Liver (tissue), 3 donors: ENCODE data around the gene LRP5.

Experiments
- CTCF ChIP-seq: fragments of 150-350 bp; IDR thresholded peaks from 2 replicates; pipeline ENCODE4 v1.5.1; 2017; ENCODE audit warnings: improper control_type of control experiment, low read depth, low read length; ENCODE audit not compliant: missing input control
- GABPA ChIP-seq, 2 donors: IDR thresholded peaks in 1 of 2; conservative IDR thresholded peaks in 1 of 2; 2 replicates each; pipeline ENCODE4 v1.6.1; 2016; ENCODE audit warnings: antibody characterized with exemption in 2 of 2, mild to moderate bottlenecking in 1 of 2, moderate library complexity in 1 of 2
- JUND ChIP-seq, 2 donors: IDR thresholded peaks; 2 replicates each; pipeline ENCODE4 v1.6.1; 2016; ENCODE audit warnings: antibody characterized with exemption in 2 of 2
- MAX ChIP-seq: IDR thresholded peaks from 2 replicates; pipeline ENCODE4 v1.6.1; 2016; ENCODE audit warnings: antibody characterized with exemption
- RAD21 ChIP-seq, 2 donors: IDR thresholded peaks; 2 replicates each; pipeline ENCODE4 v1.6.1; 2016; ENCODE audit warnings: antibody characterized with exemption in 2 of 2, mild to moderate bottlenecking in 2 of 2
- REST ChIP-seq: IDR thresholded peaks from 2 replicates; pipeline ENCODE4 v1.6.1; 2016; ENCODE audit warnings: antibody characterized with exemption, mild to moderate bottlenecking
- RXRA ChIP-seq, 2 donors: IDR thresholded peaks; 2 replicates each; pipeline ENCODE4 v1.6.1; 2017 to 2018; ENCODE audit warnings: antibody characterized with exemption in 2 of 2, mild to moderate bottlenecking in 1 of 2
- TAF1 ChIP-seq: conservative IDR thresholded peaks from 2 replicates; pipeline ENCODE4 v1.6.1; 2016; ENCODE audit warnings: antibody characterized with exemption, mild to moderate bottlenecking
- YY1 ChIP-seq: IDR thresholded peaks from 2 replicates; pipeline ENCODE4 v1.6.1; 2016; ENCODE audit warnings: antibody characterized with exemption, mild to moderate bottlenecking
- ZBTB33 ChIP-seq: IDR thresholded peaks from 2 replicates; pipeline ENCODE4 v1.6.1; 2016; ENCODE audit warnings: antibody characterized with exemption
- donor health status: healthy.
- donor health status: healthy.

- no peak for TF ChIP-seq CTCF
- TF ChIP-seq MAX = peak; percentile 53
- TF ChIP-seq ZBTB33 = no peak
- TF ChIP-seq RXRA (IDR thresholded peaks at IDR 0.05) = no peak
- TF ChIP-seq RAD21 (IDR thresholded peaks at IDR 0.05) = no peak
- TF ChIP-seq TAF1 = no peak
- no peak for TF ChIP-seq JUND (IDR thresholded peaks at IDR 0.05)
- no peak for TF ChIP-seq REST
- no peak for TF ChIP-seq GABPA (IDR thresholded peaks at IDR 0.05 in 1 of 2, conservative IDR thresholded peaks at IDR 0.05 in 1 of 2)
- TF ChIP-seq YY1 = peak; percentile 84
Observed at GRCh38 chr11:68327586-68328370, 15.4 kb downstream of the LRP5 start.
